PC-9 (cell line): ENCODE measurements around the gene ATG5.

Experiments used
- EZH2 ChIP-seq: fragments of 200-600 bp; sonication (generic); IDR thresholded peaks from 2 replicates; pipeline ENCODE4 v1.8.0; 2017; ENCODE audit warnings: antibody characterized with exemption, low read depth
- TF ChIP-seq, protein P1 (sequence below): fragments of 200-600 bp; sonication (generic); conservative IDR thresholded peaks from 2 replicates; pipeline ENCODE4 v1.6.1; 2017; ENCODE audit warnings: mixed run types, antibody characterized with exemption, mild to moderate bottlenecking, moderate library complexity

DNA sequence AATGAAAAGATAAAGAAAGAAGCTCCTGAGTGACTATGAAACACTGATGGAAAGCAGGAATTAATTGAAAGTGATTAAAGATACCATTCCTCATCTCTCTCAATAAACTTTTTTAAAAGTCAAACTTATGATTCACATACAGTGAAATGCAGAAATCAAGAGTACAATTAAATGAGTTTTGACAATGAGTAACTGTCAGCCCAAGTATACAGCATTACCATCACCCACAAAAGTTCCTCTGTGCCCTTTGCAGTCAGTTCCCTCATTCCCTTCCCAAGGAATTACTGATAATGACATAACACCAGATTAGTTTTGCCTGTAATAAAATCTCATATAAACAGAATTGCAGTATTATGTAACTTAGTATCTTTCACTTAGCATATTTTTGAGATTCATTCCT, 44.5 kb downstream of the ATG5 start:
- TF ChIP-seq, protein P1, sequence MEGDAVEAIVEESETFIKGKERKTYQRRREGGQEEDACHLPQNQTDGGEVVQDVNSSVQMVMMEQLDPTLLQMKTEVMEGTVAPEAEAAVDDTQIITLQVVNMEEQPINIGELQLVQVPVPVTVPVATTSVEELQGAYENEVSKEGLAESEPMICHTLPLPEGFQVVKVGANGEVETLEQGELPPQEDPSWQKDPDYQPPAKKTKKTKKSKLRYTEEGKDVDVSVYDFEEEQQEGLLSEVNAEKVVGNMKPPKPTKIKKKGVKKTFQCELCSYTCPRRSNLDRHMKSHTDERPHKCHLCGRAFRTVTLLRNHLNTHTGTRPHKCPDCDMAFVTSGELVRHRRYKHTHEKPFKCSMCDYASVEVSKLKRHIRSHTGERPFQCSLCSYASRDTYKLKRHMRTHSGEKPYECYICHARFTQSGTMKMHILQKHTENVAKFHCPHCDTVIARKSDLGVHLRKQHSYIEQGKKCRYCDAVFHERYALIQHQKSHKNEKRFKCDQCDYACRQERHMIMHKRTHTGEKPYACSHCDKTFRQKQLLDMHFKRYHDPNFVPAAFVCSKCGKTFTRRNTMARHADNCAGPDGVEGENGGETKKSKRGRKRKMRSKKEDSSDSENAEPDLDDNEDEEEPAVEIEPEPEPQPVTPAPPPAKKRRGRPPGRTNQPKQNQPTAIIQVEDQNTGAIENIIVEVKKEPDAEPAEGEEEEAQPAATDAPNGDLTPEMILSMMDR: no peak
- TF ChIP-seq EZH2: no peak
